ENCODE measurements around the gene DHRS12.

DNA sequence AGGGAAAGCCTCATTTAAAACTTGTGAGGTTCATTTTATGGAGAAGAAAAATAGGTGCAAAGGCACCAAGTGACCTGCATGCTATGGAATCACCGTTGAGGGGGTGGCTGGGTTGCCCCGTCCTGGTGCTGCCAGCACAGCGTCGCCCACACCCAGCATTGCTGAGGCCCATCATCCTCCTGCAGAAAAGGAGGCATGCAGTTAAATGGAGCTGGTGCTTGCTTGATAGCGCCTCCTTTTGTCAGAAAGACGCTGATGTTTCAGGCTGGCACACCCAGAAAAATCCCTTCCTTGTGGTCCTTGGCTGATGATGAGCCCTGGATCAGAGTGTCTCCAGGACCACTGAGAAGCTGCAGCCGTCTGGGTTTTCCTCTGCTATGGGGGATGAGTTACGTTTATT is 36.9 kb downstream of the DHRS12 start:
- TF ChIP-seq POLR2A (IDR thresholded peaks at IDR 0.05) (no peak), CTCF (IDR thresholded peaks at IDR 0.05) (no peak)

Measured in suprapubic skin (tissue), 3 donors.